GM18867 (cell line): Measurements from ENCODE around the gene KNDC1.

ENCODE experiments used
- ATAC-seq: cut with Tn5 transposase; IDR thresholded peaks from one replicate; pipeline ENCODE4 v1.9.1; 2021; ENCODE audit warnings: mild to moderate bottlenecking, moderate library complexity; ENCODE audit not compliant: unreplicated experiment

The KNDC1 gene

GRCh38 chr10:133202778-133203651 lies 43.0 kb downstream of the KNDC1 start:
- ATAC-seq: no peak

GRCh38 chr10:133203652-133204195 lies 43.7 kb downstream of the KNDC1 start:
- ATAC-seq: no peak

- ATAC-seq: no peak
Observed at GRCh38 chr10:133204226-133205015, 44.4 kb downstream of the KNDC1 start.

DNA sequence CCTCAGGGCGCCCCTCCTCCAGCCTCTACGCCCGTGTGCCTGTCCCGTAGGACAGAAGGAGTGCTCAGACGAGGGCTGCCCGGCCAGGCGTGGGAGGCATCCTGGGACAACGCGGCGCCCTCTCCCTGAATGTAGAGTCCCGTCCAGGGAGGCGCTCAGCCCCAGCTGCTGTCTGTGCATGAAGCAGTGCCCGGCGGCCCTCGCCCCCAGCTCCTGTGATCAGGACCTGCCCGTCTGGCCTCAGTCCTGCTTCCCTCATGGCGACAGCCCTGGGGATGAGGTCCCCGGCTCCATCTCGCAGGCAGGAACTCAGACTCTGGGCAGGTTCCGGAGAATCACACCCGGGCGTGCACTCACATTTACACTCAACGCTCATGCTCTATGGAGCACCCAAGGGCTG lies 45.1 kb downstream of the KNDC1 start:
- ATAC-seq: no peak

DNA sequence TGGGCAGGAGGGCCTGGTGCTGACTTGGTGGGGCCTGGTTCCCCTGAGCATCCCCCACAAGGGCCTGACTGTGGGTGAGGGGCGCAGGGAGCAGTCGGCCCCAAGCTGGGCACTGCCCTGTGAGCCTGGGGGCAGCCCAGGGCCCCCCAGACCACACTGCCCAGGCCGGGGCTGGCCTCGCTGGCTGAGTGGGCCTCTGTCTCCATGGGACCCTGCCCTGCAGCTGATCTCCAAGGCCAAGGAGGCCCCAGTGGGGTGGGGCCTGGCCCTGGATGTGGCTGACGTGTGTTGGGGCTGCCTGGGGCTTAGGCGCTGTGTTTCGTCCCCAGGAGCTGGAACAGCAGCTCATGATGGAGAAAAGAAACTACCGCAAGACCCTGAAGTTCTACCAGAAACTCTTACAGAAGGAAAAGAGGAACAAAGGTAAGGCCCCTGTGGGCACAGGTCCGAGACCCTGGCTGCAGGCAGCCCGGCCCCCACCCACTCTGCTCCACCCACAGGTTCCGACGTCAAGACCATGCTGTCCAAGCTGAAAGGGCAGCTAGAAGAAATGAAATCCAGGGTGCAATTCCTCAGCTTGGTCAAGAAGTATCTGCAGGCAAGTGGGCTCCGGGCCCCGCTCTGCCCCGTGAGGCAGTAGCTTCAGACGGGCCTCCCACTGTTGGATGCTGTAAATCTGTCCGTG lies 46.5 kb downstream of the KNDC1 start:
- no peak for ATAC-seq

DNA sequence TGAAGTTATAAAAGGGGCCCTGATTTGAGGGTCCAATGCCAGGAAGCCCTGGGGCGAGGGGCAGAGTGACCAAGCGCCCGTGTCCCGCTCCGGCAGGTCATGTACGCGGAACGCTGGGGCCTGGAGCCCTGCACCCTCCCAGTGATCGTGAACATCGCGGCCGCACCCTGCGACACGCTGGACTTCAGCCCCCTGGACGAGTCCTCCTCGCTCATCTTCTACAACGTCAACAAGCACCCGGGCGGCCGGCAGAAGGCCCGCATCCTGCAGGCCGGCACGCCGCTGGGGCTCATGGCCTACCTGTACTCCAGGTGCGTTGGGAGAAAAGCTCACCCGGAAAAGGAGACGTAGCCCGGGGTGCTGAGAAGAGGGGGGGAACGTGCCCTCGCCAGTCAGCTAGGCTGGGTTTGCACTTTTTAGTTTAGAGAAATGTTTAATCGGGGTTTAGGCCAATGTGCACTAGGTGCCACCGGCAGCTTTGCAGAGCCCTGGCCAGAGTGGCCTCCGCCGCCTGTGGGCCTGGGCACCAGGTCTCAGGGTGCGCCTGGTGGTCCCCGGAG lies 47.1 kb downstream of the KNDC1 start:
- no peak for ATAC-seq

- ATAC-seq: no peak
Observed at GRCh38 chr10:133207627-133208026, 47.6 kb downstream of the KNDC1 start.

DNA sequence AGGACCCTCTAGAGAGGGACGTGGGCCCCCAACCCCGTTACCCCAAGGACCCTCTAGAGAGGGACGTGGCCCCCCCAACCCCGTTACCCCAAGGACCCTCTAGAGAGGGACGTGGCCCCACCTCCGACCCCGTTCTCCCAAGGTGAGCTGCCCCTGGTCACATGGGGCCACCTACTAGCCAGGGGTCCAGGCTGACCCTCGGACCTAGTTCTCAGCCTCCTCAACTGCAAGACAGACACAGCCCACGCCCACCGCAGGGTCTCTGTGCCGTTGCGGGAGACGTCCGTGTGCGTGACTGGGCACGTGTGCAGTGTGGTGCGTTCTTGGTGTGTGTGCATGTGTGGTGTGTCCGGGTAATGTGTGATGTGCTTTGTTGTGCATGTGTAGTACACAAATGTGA lies 48.4 kb downstream of the KNDC1 start:
- ATAC-seq: no peak

DNA sequence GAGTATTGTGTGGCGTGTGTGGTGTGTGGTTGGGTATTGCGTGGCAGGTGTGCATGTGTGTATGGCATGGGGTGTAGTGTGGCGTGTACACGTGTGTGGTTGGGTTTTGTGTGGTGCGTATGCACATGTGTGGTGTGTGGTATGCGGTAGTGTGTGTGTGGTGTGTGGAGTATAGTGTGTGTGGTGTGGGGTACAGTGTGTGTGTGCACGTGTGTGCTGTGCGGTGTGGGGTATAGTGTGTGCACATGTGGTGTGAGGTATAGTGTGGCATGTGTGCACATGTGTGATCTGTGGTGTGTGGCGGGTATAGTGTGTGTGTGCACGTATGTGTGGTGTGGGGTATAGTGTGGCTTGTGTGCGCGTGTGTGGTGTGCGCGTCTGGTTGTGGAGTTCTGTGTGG lies 49.1 kb downstream of the KNDC1 start:
- ATAC-seq: no peak

- ATAC-seq: no peak
Observed at GRCh38 chr10:133209641-133210040, 49.6 kb downstream of the KNDC1 start.

DNA sequence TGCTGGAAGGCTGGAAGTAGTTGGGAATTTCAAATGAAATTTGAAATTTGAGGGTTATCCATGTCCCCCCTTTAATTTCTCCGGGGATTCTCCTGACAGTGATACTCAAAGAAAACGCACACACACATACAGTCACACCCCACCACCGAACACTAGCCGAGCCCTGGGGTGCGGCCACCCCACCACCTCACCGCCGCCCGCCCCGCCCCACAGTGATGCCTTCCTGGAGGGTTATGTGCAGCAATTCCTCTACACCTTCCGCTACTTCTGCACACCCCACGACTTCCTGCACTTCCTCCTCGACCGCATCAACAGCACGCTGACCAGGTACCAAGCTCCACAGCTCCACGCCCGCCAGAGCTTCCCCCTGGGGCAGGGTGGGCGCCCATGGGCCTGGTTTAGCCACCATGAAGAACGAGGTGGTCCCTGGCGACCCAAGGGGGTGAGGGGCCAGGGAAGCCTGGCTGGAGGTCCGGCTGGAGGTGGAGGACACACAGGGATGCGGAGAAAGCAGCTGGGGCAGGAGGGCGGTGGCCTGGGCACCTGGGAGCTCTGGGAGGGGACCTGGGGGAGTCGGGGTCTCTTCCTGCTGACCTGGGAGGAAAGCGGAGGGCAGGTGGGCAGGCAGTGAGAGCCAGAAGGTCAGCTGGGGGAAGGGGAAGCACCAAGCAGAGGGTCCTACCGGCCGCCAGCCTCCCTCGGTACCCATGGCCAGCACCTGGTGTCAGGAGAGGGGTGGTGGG lies 50.5 kb downstream of the KNDC1 start:
- ATAC-seq: no peak

DNA sequence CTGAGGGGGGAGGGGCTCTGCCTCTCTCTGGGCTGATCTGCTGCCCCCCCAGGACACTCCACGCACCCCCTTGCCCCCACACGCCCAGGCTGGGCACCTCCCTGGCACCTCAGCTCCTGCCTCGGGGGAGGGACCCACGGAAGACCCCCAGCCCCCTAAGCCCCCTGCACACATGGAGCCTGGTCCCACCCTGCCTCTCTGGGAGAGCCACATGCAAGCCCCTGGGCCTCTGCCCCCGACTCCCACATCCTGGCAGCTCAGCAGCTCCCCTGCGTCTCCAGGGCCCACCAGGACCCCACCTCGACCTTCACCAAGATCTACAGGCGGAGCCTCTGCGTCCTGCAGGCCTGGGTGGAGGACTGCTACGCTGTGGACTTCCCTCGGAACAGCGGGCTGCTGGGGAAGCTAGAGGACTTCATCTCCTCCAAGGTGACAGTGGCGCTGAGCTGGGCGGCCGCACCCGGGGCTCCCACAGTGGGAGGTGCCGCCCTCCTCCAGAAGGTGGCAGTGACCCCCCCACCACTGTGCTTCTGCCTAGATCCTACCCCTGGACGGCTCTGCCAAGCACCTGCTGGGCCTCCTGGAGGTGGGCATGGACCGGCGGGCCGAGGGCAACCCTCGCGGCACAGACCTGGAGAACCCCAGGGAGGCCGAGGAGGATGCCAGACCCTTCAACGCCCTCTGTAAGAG lies 51.3 kb downstream of the KNDC1 start:
- no peak for ATAC-seq

DNA sequence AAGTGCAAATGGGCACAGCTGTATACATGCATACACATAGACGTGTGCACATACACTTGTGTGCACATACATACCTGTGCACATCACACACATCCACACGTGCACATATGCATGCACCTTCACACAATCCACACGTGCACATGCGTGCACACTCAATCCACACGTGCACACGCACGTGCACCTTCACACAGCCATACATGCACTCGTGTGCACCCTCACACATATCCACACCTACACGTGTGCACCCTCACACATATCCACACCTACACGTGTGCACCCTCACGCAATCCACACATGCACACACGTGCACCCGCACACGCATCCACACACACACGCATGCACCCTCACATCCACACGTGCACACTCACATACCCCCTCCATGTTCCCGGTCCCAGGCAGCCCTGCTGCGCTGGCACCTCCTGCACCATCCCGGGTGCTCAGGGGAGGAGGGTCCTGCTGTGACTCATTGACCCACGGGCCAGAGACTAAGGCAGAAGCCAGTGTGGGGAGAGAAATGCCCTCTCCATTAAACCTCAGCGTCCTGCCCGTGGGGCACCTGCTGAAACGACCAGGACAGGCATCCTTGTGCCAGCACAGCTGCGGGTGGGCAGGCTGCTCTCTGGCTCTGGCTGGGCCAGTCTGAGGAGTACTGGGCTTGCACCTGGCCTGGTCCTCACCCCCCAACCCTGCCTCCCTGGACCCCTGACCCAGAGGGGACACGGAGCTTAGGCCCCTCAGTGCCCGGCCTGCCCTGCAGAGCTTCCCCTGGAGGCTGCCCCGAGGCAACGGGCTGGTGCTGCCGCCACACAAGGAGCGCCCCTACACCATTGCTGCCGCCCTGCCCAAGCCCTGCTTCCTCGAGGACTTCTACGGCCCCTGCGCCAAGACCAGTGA lies 52.2 kb downstream of the KNDC1 start:
- no peak for ATAC-seq

- ATAC-seq: no peak
Observed at GRCh38 chr10:133212853-133213494, 53.0 kb downstream of the KNDC1 start.

- ATAC-seq: no peak
Observed at GRCh38 chr10:133213641-133214467, 53.8 kb downstream of the KNDC1 start.

- no peak for ATAC-seq
Observed at GRCh38 chr10:133214468-133215410, 54.7 kb downstream of the KNDC1 start.
